Astrocyte of the cerebellum (primary cell): ENCODE measurements around the gene TCEANC.

Source experiments
- DNase-seq: peaks from one replicate; pipeline ENCODE4 v3.0.0-alpha.2; 2011; ENCODE audit warnings: low read depth
- H3K4me3 ChIP-seq: 2 replicates; pipeline ENCODE4 v1.5.1; 2011; ENCODE audit warnings: mild to moderate bottlenecking, low read depth, low read length, moderate library complexity
- in situ Hi-C: cut with HindIII; loops from 2 replicates; pipeline ENCODE4 v1.10.0; 2017; ENCODE audit warnings: low sequenced_read_pairs
- TF ChIP-seq, protein P1 (sequence below): IDR thresholded peaks from 2 replicates; pipeline ENCODE4 v1.5.1; 2012; ENCODE audit warnings: low read length, low read depth, moderate library complexity, mild to moderate bottlenecking; ENCODE audit errors: missing control alignments

TCEANC gene

DNA sequence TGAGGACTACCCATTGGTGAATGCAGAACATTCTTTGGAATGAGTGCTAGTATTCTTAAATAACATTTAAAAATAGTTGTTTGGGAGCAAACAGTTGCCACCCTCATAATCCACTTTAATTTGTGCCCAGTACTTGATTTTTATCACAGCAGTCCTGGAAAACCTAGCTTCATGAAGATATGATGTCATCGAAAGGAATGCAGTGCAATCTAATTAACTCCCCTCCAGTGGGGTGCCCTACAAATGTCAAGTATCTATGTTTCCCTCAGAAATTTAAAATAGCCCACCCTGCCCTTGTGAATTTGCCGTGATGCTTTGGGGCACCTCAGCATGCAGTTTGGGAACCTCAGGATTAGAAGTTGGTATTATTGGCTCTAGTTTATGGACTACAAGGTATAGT, 41.4 kb downstream of the TCEANC start:
- TF ChIP-seq, protein P1, sequence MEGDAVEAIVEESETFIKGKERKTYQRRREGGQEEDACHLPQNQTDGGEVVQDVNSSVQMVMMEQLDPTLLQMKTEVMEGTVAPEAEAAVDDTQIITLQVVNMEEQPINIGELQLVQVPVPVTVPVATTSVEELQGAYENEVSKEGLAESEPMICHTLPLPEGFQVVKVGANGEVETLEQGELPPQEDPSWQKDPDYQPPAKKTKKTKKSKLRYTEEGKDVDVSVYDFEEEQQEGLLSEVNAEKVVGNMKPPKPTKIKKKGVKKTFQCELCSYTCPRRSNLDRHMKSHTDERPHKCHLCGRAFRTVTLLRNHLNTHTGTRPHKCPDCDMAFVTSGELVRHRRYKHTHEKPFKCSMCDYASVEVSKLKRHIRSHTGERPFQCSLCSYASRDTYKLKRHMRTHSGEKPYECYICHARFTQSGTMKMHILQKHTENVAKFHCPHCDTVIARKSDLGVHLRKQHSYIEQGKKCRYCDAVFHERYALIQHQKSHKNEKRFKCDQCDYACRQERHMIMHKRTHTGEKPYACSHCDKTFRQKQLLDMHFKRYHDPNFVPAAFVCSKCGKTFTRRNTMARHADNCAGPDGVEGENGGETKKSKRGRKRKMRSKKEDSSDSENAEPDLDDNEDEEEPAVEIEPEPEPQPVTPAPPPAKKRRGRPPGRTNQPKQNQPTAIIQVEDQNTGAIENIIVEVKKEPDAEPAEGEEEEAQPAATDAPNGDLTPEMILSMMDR = no peak
- DNase-seq = no peak
- no peak overlapping the region for H3K4me3 ChIP-seq
- in situ Hi-C loops = no loop called here

- in situ Hi-C loops = no loop called here
- H3K4me3 ChIP-seq = no peak overlapping the region
- DNase-seq = no peak
- TF ChIP-seq, protein P1 = no peak
Observed at GRCh38 chrX:13694983-13695382, 42.0 kb downstream of the TCEANC start.

DNA sequence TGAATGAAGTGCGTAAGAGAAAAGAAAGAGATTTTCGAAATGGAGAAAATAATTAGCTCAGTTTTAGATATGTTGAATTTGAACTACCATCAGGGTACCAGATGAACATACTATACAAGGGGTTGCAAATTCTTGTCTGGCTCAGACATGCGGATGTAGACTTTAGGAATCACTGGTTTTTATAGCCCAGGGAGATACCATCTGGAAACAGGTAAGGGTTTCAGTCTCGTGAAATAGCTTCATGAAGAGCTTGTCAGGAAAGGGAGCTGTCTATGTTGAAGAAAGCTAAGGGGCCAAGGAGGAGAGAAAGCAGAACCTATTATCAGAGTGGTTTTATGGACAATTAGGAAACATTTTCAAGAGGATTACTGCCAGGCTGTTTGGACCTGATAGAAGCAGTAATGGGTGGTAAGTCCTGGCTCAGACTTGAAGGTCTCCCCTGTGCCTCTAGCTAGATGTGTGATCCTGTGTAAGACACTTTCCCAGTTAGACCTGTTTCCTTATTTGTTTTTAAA, 42.7 kb downstream of the TCEANC start:
- in situ Hi-C loops = no loop called here
- no peak for DNase-seq
- TF ChIP-seq, protein P1 = no peak
- no peak overlapping the region for H3K4me3 ChIP-seq

DNA sequence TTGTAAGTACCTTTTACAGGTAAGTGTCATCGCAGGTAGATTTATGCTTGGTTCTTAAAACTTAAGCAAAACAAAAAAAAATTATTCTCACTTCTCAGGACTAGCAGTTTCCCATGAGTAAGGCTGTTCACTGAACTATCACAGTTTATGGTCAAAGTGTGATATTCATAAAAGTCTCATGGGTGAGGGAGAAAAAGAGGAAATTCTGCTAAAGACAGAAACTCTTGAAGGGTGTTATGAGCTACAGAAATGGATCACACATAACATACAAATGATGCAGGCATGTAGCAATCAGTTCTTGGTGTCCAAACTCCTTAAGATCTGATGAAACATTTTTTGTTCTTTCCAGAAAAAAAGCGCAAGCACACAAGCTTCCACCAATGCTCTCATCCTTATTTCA, 44.5 kb downstream of the TCEANC start:
- in situ Hi-C loops = no loop called here
- no peak overlapping the region for H3K4me3 ChIP-seq
- TF ChIP-seq, protein P1 = no peak
- no peak for DNase-seq

DNA sequence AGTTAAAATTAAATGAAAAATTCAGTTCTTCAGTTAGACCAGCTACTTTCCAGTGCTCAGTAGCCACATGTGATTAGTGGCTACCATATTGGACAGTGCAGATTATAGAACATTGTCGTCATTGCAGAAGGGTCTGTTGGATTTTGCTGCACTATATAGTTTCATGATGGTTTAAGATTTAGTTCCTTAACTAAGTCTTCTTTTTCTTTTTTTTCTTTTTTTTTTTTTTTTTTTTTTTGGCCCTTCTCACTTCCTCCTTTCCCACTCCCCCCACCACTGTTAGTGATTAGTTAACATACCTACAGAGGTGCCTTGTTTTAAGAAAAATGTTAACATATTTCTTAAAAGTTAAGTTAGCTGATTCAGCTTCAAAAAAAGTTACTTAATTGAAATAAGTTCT, 45.0 kb downstream of the TCEANC start:
- no peak for DNase-seq
- in situ Hi-C loops = no loop called here
- no peak overlapping the region for H3K4me3 ChIP-seq
- TF ChIP-seq, protein P1 = no peak

- H3K4me3 ChIP-seq = no peak overlapping the region
- TF ChIP-seq, protein P1 = no peak
- in situ Hi-C loops = no loop called here
- DNase-seq = no peak
Observed at GRCh38 chrX:13698432-13698831, 45.5 kb downstream of the TCEANC start.
